Endothelial cell of umbilical vein (primary cell): ENCODE results near the gene FOSL2.

Experiments used
- CTCF ChIP-seq, 2 donors: IDR thresholded peaks; 1 replicate in 1 of 2; 2 replicates in 1 of 2; pipeline ENCODE4 v1.5.1; 2011; ENCODE audit warnings: low read length in 2 of 2, mild to moderate bottlenecking in 2 of 2, moderate library complexity in 2 of 2, control low read depth in 1 of 2, inconsistent platforms in 1 of 2, low read depth in 1 of 2; ENCODE audit not compliant: insufficient read depth in 1 of 2; ENCODE audit errors: extremely low read depth in 1 of 2
- EZH2 ChIP-seq: IDR thresholded peaks from 2 replicates; pipeline ENCODE4 v1.6.1; 2012; ENCODE audit warnings: borderline replicate concordance, low read depth, mild to moderate bottlenecking, moderate library complexity, low read length, inconsistent platforms; ENCODE audit not compliant: severe bottlenecking
- JUN ChIP-seq: IDR thresholded peaks from 2 replicates; pipeline ENCODE4 v1.6.1; 2011; ENCODE audit warnings: borderline replicate concordance, low read depth; ENCODE audit not compliant: insufficient read length, insufficient read depth
- POLR2A ChIP-seq: IDR thresholded peaks from 2 replicates; pipeline ENCODE4 v1.6.1; 2012; ENCODE audit warnings: low read depth, mild to moderate bottlenecking, control low read depth, low read length
- POLR2AphosphoS5 ChIP-seq: IDR thresholded peaks from 2 replicates; pipeline ENCODE4 v1.6.1; 2012; ENCODE audit warnings: low read depth, mild to moderate bottlenecking, control low read depth, low read length, moderate library complexity; ENCODE audit not compliant: insufficient read depth

- TF ChIP-seq CTCF (IDR thresholded peaks at IDR 0.05; ENCODE audit: extremely low read depth in 1 of 2, insufficient read depth in 1 of 2, low read depth in 1 of 2, low read length in 2 of 2) (no peak), POLR2A (no peak), EZH2 (no peak), JUN (no peak), POLR2AphosphoS5 (no peak)
Measured at GRCh38 chr2:28399289-28399688, 6.6 kb downstream of the FOSL2 start.
